ENCODE measurements around the gene GALNT16.

- no peak for TF ChIP-seq CTCF (optimal IDR thresholded peaks at IDR 0.05 in 1 of 3, IDR thresholded peaks at IDR 0.05 in 1 of 3, conservative IDR thresholded peaks at IDR 0.05 in 1 of 3; ENCODE audit: extremely low read depth in 1 of 3, insufficient read depth in 2 of 3, low read length in 3 of 3)
- no peak for TF ChIP-seq EZH2 (IDR thresholded peaks at IDR 0.05; ENCODE audit: low read length)
Observed at GRCh38 chr14:69237584-69237983, 22.4 kb upstream of the GALNT16 start.
